NCI-H2171 (cell line): Measurements from ENCODE around the gene KLHL6.
A peak's percentile ranks its signal among the peaks of the same experiment; 100 is the strongest.
"Not testable (repeated sequence)": the region's sequence is repeated elsewhere in the genome, so short reads cannot be mapped to it uniquely, and the experiment has no call there.

ENCODE experiments used
- DNase-seq: peaks from one replicate; lab custom pipeline; 2025; lab: John Stamatoyannopoulos, UW

KLHL6 gene

GRCh38 chr3:183484431-183485075 lies 71.0 kb downstream of the KLHL6 start:
- DNase-seq = no peak

GRCh38 chr3:183481582-183481981 lies 73.9 kb downstream of the KLHL6 start:
- no peak for DNase-seq

GRCh38 chr3:183478501-183478900 lies 77.0 kb downstream of the KLHL6 start:
- peak; percentile 81 for DNase-seq

- peak; percentile 64 for DNase-seq
These were observed 77.6 kb downstream of the KLHL6 start for GRCh38 chr3:183477801-183478456.

- not testable (repeated sequence) for DNase-seq
These were observed 79.7 kb downstream of the KLHL6 start for GRCh38 chr3:183475764-183476162.

GRCh38 chr3:183475016-183475763 lies 80.3 kb downstream of the KLHL6 start:
- DNase-seq = no peak

GRCh38 chr3:183473969-183474368 lies 81.5 kb downstream of the KLHL6 start:
- DNase-seq = no peak

- no peak for DNase-seq
These were observed 83.4 kb downstream of the KLHL6 start for GRCh38 chr3:183472155-183472554.

- no peak for DNase-seq
These were observed 87.1 kb downstream of the KLHL6 start for GRCh38 chr3:183468424-183468823.

GRCh38 chr3:183466575-183466974 lies 88.9 kb downstream of the KLHL6 start:
- peak; percentile 27 for DNase-seq

GRCh38 chr3:183465710-183466109 lies 89.8 kb downstream of the KLHL6 start:
- not testable (repeated sequence) for DNase-seq

GRCh38 chr3:183464480-183464879 lies 91.0 kb downstream of the KLHL6 start:
- no peak for DNase-seq

- DNase-seq = no peak
These were observed 95.1 kb downstream of the KLHL6 start for GRCh38 chr3:183460081-183461055.

GRCh38 chr3:183455089-183455488 lies 100.4 kb downstream of the KLHL6 start:
- DNase-seq = no peak

- no peak for DNase-seq
These were observed 101.4 kb downstream of the KLHL6 start for GRCh38 chr3:183454064-183454463.

- DNase-seq = no peak
These were observed 105.7 kb downstream of the KLHL6 start for GRCh38 chr3:183449791-183450190.

GRCh38 chr3:183449391-183449790 lies 106.1 kb downstream of the KLHL6 start:
- DNase-seq = no peak

GRCh38 chr3:183448369-183449128 lies 107.0 kb downstream of the KLHL6 start:
- DNase-seq = no peak

GRCh38 chr3:183447206-183448001 lies 108.1 kb downstream of the KLHL6 start:
- peak; percentile 91 for DNase-seq

GRCh38 chr3:183446838-183447205 lies 108.7 kb downstream of the KLHL6 start:
- DNase-seq = no peak
